HG03108 (cell line): ENCODE data around the gene IPO5.
"Not testable (repeated sequence)": the region's sequence is repeated elsewhere in the genome, so short reads cannot be mapped to it uniquely, and the experiment has no call there.

ENCODE experiments used
- ATAC-seq: cut with Tn5 transposase; IDR thresholded peaks from one replicate; pipeline ENCODE4 v1.9.1; 2021; ENCODE audit warnings: moderate library complexity; ENCODE audit not compliant: unreplicated experiment

IPO5 gene

GRCh38 chr13:98007001-98007400, 53.5 kb downstream of the IPO5 start:
- no peak for ATAC-seq

GRCh38 chr13:98013241-98013640, 59.8 kb downstream of the IPO5 start:
- ATAC-seq: no peak

- ATAC-seq: no peak
Observed at GRCh38 chr13:98014766-98015165, 61.3 kb downstream of the IPO5 start.

GRCh38 chr13:98018293-98018692, 64.8 kb downstream of the IPO5 start:
- no peak for ATAC-seq

- ATAC-seq: no peak
Observed at GRCh38 chr13:98019186-98019585, 65.7 kb downstream of the IPO5 start.

- no peak for ATAC-seq
Observed at GRCh38 chr13:98020271-98020670, 66.8 kb downstream of the IPO5 start.

- ATAC-seq: no peak
Observed at GRCh38 chr13:98022210-98022609, 68.7 kb downstream of the IPO5 start.

- ATAC-seq: no peak
Observed at GRCh38 chr13:98025480-98026025, 72.1 kb downstream of the IPO5 start.

GRCh38 chr13:98026457-98026857, 73.0 kb downstream of the IPO5 start:
- ATAC-seq: no peak

GRCh38 chr13:98032168-98032567, 78.7 kb downstream of the IPO5 start:
- no peak for ATAC-seq

GRCh38 chr13:98033277-98034247, 80.1 kb downstream of the IPO5 start:
- ATAC-seq: no peak

GRCh38 chr13:98035373-98035772, 81.9 kb downstream of the IPO5 start:
- no peak for ATAC-seq

GRCh38 chr13:98036564-98037302, 83.3 kb downstream of the IPO5 start:
- ATAC-seq: not testable (repeated sequence)

GRCh38 chr13:98039261-98039660, 85.8 kb downstream of the IPO5 start:
- no peak for ATAC-seq

GRCh38 chr13:98039964-98040363, 86.5 kb downstream of the IPO5 start:
- ATAC-seq: no peak

- no peak for ATAC-seq
Observed at GRCh38 chr13:98041081-98041820, 87.8 kb downstream of the IPO5 start.

- ATAC-seq: no peak
Observed at GRCh38 chr13:98044301-98044700, 90.8 kb downstream of the IPO5 start.

- not testable (repeated sequence) for ATAC-seq
Observed at GRCh38 chr13:98047785-98048184, 94.3 kb downstream of the IPO5 start.

- ATAC-seq: no peak
Observed at GRCh38 chr13:98048265-98048664, 94.8 kb downstream of the IPO5 start.

- no peak for ATAC-seq
Observed at GRCh38 chr13:98050041-98050466, 96.6 kb downstream of the IPO5 start.

GRCh38 chr13:98052412-98052811, 98.9 kb downstream of the IPO5 start:
- no peak for ATAC-seq
